MCF 10A (cell line): ENCODE results near the gene RFT1. TPM values are rescaled to one million over a fixed set of nuclear protein-coding genes. Genes with fewer than 3 reads are reported as not detected.

Source experiments
- BruUV-seq: library from RNA; stranded (reverse); fragments of 400-500 nt; replicated peaks from 2 replicates; lab custom pipeline; 2021; lab: Mats Ljungman, UMichigan
- CTCF ChIA-PET: fragments of 300-600 bp; sonication (Branson Sonifier 250); formaldehyde crosslinking; extraction: SDS; loops from one replicate; lab custom pipeline; 2021; ENCODE audit warnings: antibody characterized with exemption, inconsistent platforms; lab: Yijun Ruan, JAX
- POLR2A ChIA-PET: fragments of 300-600, 350-650 bp; sonication (Branson Sonifier 250); formaldehyde crosslinking; extraction: SDS; loops from one replicate; lab custom pipeline; 2020; ENCODE audit warnings: antibody characterized with exemption, inconsistent platforms; lab: Yijun Ruan, JAX
- DNase-seq: peaks from one replicate; pipeline ENCODE4 v3.0.0-alpha.2; 2018; ENCODE audit not compliant: unreplicated experiment
- H3K27ac Mint-ChIP-seq: one replicate; pipeline ENCODE4 v1.8.0; 2022; ENCODE audit warnings: mild to moderate bottlenecking, low read depth, mixed read lengths; ENCODE audit not compliant: unreplicated experiment
- H3K27me3 Mint-ChIP-seq: one replicate; pipeline ENCODE4 v1.8.0; 2022; ENCODE audit warnings: mixed read lengths; ENCODE audit not compliant: insufficient read depth, unreplicated experiment
- H3K36me3 Mint-ChIP-seq: one replicate; pipeline ENCODE4 v1.8.0; 2022; ENCODE audit warnings: mild to moderate bottlenecking, moderate library complexity, mixed read lengths; ENCODE audit not compliant: insufficient read depth, unreplicated experiment
- H3K4me1 Mint-ChIP-seq: one replicate; pipeline ENCODE4 v1.8.0; 2022; ENCODE audit warnings: mixed read lengths; ENCODE audit not compliant: insufficient read depth, unreplicated experiment
- H3K4me3 Mint-ChIP-seq: one replicate; pipeline ENCODE4 v1.8.0; 2022; ENCODE audit warnings: mild to moderate bottlenecking, moderate library complexity, mixed read lengths; ENCODE audit not compliant: unreplicated experiment
- H3K9me3 Mint-ChIP-seq: one replicate; pipeline ENCODE4 v1.8.0; 2022; ENCODE audit warnings: mixed read lengths; ENCODE audit not compliant: unreplicated experiment
- CTCF ChIP-seq: fragments of 200-600 bp; IDR thresholded peaks from one replicate; pipeline ENCODE4 v1.8.0; 2022; ENCODE audit warnings: antibody characterized with exemption, mild to moderate bottlenecking; ENCODE audit not compliant: unreplicated experiment
- intact Hi-C: fragments of 100-400 bp; cut with micrococcal nuclease; formaldehyde crosslinking; loops from 2 replicates; pipeline ENCODE4 v1.14.1; 2022
- total RNA-seq: library from RNA; stranded (reverse); gene quantifications from 2 replicates; pipeline ENCODE4 v1.2.3, GENCODE V29; 2022

RFT1 gene
- total RNA-seq, 1 experiment from 2014 or later = 42.7 TPM

- ChIA-PET POLR2A (no interaction called here), CTCF (interaction anchor here (0.6 to 3.0 kb wide), 3 partner anchors 19 to 35 kb away, joined by 3 to 19 read pairs (median 4); no protein-coding TSS in a partner anchor)
- BruUV-seq = no TSS peak
- H3K4me3 Mint-ChIP-seq = no peak overlapping the region
- TF ChIP-seq CTCF = no peak
- no peaks in the 10 kb centered on the region for H3K9me3 Mint-ChIP-seq
- intact Hi-C loops = no loop called here
- H3K27me3 Mint-ChIP-seq = no peaks in the 10 kb centered on the region
- peaks cover 6% of the 10 kb centered on the region for H3K4me1 Mint-ChIP-seq
- H3K27ac Mint-ChIP-seq = no peak overlapping the region
- no peak for DNase-seq
- peaks cover 5% of the 10 kb centered on the region for H3K36me3 Mint-ChIP-seq
Measured at GRCh38 chr3:53169045-53169831, 39.0 kb upstream of the RFT1 start.

GRCh38 chr3:53168175-53168923 lies 38.1 kb upstream of the RFT1 start:
- no peak overlapping the region for H3K4me3 Mint-ChIP-seq
- H3K4me1 Mint-ChIP-seq = peaks cover 6% of the 10 kb centered on the region
- H3K27me3 Mint-ChIP-seq = no peaks in the 10 kb centered on the region
- H3K27ac Mint-ChIP-seq = no peak overlapping the region
- intact Hi-C loops = no loop called here
- peaks cover 5% of the 10 kb centered on the region for H3K36me3 Mint-ChIP-seq
- ChIA-PET POLR2A (no interaction called here), CTCF (interaction anchor here (0.6 to 3.0 kb wide), 3 partner anchors 20 to 54 kb away, joined by 3 to 19 read pairs (median 3); no protein-coding TSS in a partner anchor)
- no TSS peak for BruUV-seq
- H3K9me3 Mint-ChIP-seq = no peaks in the 10 kb centered on the region
- DNase-seq = no peak
- no peak for TF ChIP-seq CTCF

- POLR2A ChIA-PET = no interaction called here
- Mint-ChIP-seq H3K27ac (no peak overlapping the region), H3K4me3 (no peak overlapping the region), H3K27me3 (no peaks in the 10 kb centered on the region), H3K36me3 (peaks cover 11% of the 10 kb centered on the region), H3K9me3 (no peaks in the 10 kb centered on the region), H3K4me1 (peaks cover 13% of the 10 kb centered on the region)
- CTCF ChIA-PET = interaction anchor here (0.8 to 1.3 kb wide), 2 partner anchors 53 to 260 kb away, joined by 3 read pairs; no protein-coding TSS in a partner anchor
- no peak for TF ChIP-seq CTCF
- no TSS peak for BruUV-seq
- no peak for DNase-seq
- intact Hi-C loops = no loop called here
Measured at GRCh38 chr3:53167418-53168174, 37.4 kb upstream of the RFT1 start.
